Colonic mucosa (tissue), 4 donors: ENCODE data around the gene OLFM1. TPM values are rescaled to one million over a fixed set of nuclear protein-coding genes. Genes with fewer than 3 reads are reported as not detected.

Source experiments
- DNase-seq: peaks from one replicate; pipeline ENCODE4 v3.0.0-alpha.2; 2020
- H3K27ac ChIP-seq: fragments of 200-600 bp; one replicate; pipeline ENCODE4 v1.8.0; 2021
- H3K27me3 ChIP-seq: fragments of 200-600 bp; one replicate; pipeline ENCODE4 v1.8.0; 2021
- H3K36me3 ChIP-seq: fragments of 200-600 bp; one replicate; pipeline ENCODE4 v1.8.0; 2021
- H3K4me1 ChIP-seq: fragments of 200-600 bp; one replicate; pipeline ENCODE4 v1.8.0; 2021; ENCODE audit warnings: mild to moderate bottlenecking
- H3K4me3 ChIP-seq: fragments of 200-600 bp; one replicate; pipeline ENCODE4 v1.8.0; 2021
- H3K9ac ChIP-seq, 2 donors: one replicate each; pipeline ENCODE4 v1.7.0; 2013; ENCODE audit warnings: control low read depth in 2 of 2, low read depth in 2 of 2, low read length in 2 of 2
- H3K9me3 ChIP-seq: fragments of 200-600 bp; one replicate; pipeline ENCODE4 v1.8.0; 2021
- CTCF ChIP-seq: fragments of 200-600 bp; IDR thresholded peaks from one replicate; pipeline ENCODE4 v1.8.0; 2022; ENCODE audit warnings: antibody characterized with exemption, mild to moderate bottlenecking
- intact Hi-C: fragments of 100-400 bp; cut with DNase I; formaldehyde crosslinking; loops from one replicate; pipeline ENCODE4 v1.14.1; 2022
- total RNA-seq, 2 donors: library from RNA; stranded (reverse); fragmentation: NEBNext Ultra II Directional in 1 of 2; extraction: Animal tissue kit (Norgen Biotek cat#: 25700) in 1 of 2; gene quantifications; one replicate each; pipeline ENCODE4 v1.2.1, GENCODE V29; 2021
- donor health status: healthy.
- donor health status: DM: no; HTN: no; CAD: no.
- donor health status: DM: no; HTN: no; CAD: no.

Gene OLFM1
- total RNA-seq, 2 donors from 2014 or later, result 3.8 to 8.9 TPM

DNA sequence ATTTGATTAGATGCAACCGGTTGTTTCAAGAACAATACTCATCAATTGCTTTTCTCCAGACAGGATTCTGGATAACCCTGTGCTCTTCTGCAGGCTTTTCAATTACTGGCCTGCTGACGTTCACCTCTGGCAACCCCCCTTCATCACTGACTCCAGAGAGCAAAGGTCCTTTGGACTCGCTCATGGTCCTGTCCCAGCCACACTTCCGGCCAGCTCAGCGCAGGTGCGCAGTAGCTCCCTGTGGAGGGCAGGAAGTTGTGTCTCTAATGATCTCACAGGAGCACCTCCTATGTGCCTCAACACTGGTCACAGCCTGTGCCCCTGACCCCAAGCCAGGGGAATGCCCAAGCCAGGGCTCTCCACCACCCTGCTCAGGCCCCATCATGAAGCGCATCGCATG, 44.0 kb downstream of the OLFM1 start:
- intact Hi-C loops, result no loop called here
- no peaks in the 10 kb centered on the region for H3K4me1 ChIP-seq
- no peaks in the 10 kb centered on the region for H3K27me3 ChIP-seq
- H3K9me3 ChIP-seq, result no peaks in the 10 kb centered on the region
- TF ChIP-seq CTCF, result no peak
- no peak overlapping the region for H3K9ac ChIP-seq
- DNase-seq, result no peak
- H3K4me3 ChIP-seq, result no peak overlapping the region
- H3K36me3 ChIP-seq, result no peaks in the 10 kb centered on the region
- H3K27ac ChIP-seq, result no peak overlapping the region

- no peak overlapping the region for H3K9ac ChIP-seq
- no peaks in the 10 kb centered on the region for H3K4me1 ChIP-seq
- DNase-seq, result no peak
- no peak overlapping the region for H3K4me3 ChIP-seq
- TF ChIP-seq CTCF, result no peak
- no peaks in the 10 kb centered on the region for H3K36me3 ChIP-seq
- H3K27me3 ChIP-seq, result no peaks in the 10 kb centered on the region
- H3K9me3 ChIP-seq, result no peaks in the 10 kb centered on the region
- no peak overlapping the region for H3K27ac ChIP-seq
- intact Hi-C loops, result no loop called here
Observed at GRCh38 chr9:135132008-135132407, 44.5 kb downstream of the OLFM1 start.

GRCh38 chr9:135134268-135135022, 47.0 kb downstream of the OLFM1 start:
- H3K9ac ChIP-seq, result no peak overlapping the region
- H3K36me3 ChIP-seq, result no peaks in the 10 kb centered on the region
- H3K4me1 ChIP-seq, result no peaks in the 10 kb centered on the region
- no peaks in the 10 kb centered on the region for H3K27me3 ChIP-seq
- intact Hi-C loops, result no loop called here
- no peak for TF ChIP-seq CTCF
- H3K9me3 ChIP-seq, result no peaks in the 10 kb centered on the region
- H3K27ac ChIP-seq, result no peak overlapping the region
- H3K4me3 ChIP-seq, result no peak overlapping the region
- DNase-seq, result no peak

- Histone ChIP-seq H3K36me3 (no peaks in the 10 kb centered on the region), H3K27ac (no peak overlapping the region), H3K4me3 (no peak overlapping the region), H3K27me3 (no peaks in the 10 kb centered on the region), H3K9ac (no peak overlapping the region), H3K4me1 (no peaks in the 10 kb centered on the region), H3K9me3 (no peaks in the 10 kb centered on the region)
- no peak for DNase-seq
- no peak for TF ChIP-seq CTCF
- intact Hi-C loops, result no loop called here
Observed at GRCh38 chr9:135135171-135135928, 47.9 kb downstream of the OLFM1 start.

- no peak for DNase-seq
- H3K4me3 ChIP-seq, result no peak overlapping the region
- H3K4me1 ChIP-seq, result no peaks in the 10 kb centered on the region
- no peak for TF ChIP-seq CTCF
- H3K9ac ChIP-seq, result no peak overlapping the region
- H3K36me3 ChIP-seq, result no peaks in the 10 kb centered on the region
- intact Hi-C loops, result no loop called here
- no peaks in the 10 kb centered on the region for H3K9me3 ChIP-seq
- no peak overlapping the region for H3K27ac ChIP-seq
- no peaks in the 10 kb centered on the region for H3K27me3 ChIP-seq
Observed at GRCh38 chr9:135135929-135136315, 48.5 kb downstream of the OLFM1 start.
